Astrocyte (in vitro differentiated cells and primary cell): ENCODE measurements around the gene FNDC3B. TPM values are rescaled to one million over a fixed set of nuclear protein-coding genes. Genes with fewer than 3 reads are reported as not detected.
A peak's percentile ranks its signal among the peaks of the same experiment; 100 is the strongest.

Experiments
- DNase-seq: peaks from one replicate; pipeline ENCODE4 v3.0.0-alpha.2; 2010; ENCODE audit warnings: low read depth
- FAIRE-seq: peaks from 2 replicates; lab custom pipeline; 2011; peaks lifted over from hg19 to GRCh38; lab: Jason Lieb, UNC
- H2AFZ ChIP-seq: 2 replicates; pipeline ENCODE4 v1.6.0; 2012; ENCODE audit warnings: low read depth, low read length, inconsistent platforms
- H3K27ac ChIP-seq: 2 replicates; pipeline ENCODE4 v1.5.1; 2011; ENCODE audit warnings: low read depth, low read length, inconsistent platforms
- H3K27me3 ChIP-seq: 2 replicates; pipeline ENCODE4 v1.6.0; 2011; ENCODE audit warnings: low read length, inconsistent platforms; ENCODE audit not compliant: insufficient read depth
- H3K36me3 ChIP-seq: 2 replicates; pipeline ENCODE4 v1.5.1; 2011; ENCODE audit warnings: low read length, inconsistent platforms; ENCODE audit not compliant: insufficient read depth
- H3K4me1 ChIP-seq: 2 replicates; pipeline ENCODE4 v1.5.1; 2011; ENCODE audit warnings: low read length, inconsistent platforms; ENCODE audit not compliant: insufficient read depth
- H3K4me2 ChIP-seq: 2 replicates; pipeline ENCODE4 v1.6.0; 2012; ENCODE audit warnings: low read length, inconsistent platforms
- H3K4me3 ChIP-seq: 2 replicates; pipeline ENCODE4 v1.5.1; 2011; ENCODE audit warnings: low read depth, mild to moderate bottlenecking, low read length, inconsistent platforms; ENCODE audit not compliant: insufficient read depth
- H3K79me2 ChIP-seq: 2 replicates; pipeline ENCODE4 v1.6.0; 2012; ENCODE audit warnings: mild to moderate bottlenecking, low read length, inconsistent platforms; ENCODE audit not compliant: insufficient read depth
- H3K9ac ChIP-seq: 2 replicates; pipeline ENCODE4 v1.6.0; 2012; ENCODE audit warnings: mild to moderate bottlenecking, low read length, inconsistent platforms
- H3K9me3 ChIP-seq: 2 replicates; pipeline ENCODE4 v1.5.1; 2012; ENCODE audit warnings: low read depth, mild to moderate bottlenecking, low read length, inconsistent platforms; ENCODE audit not compliant: insufficient read depth
- H4K20me1 ChIP-seq: 2 replicates; pipeline ENCODE4 v1.6.0; 2012; ENCODE audit warnings: low read length, inconsistent platforms; ENCODE audit not compliant: insufficient read depth
- H3K27ac Mint-ChIP-seq: one replicate; pipeline ENCODE4 v1.8.0; 2021; ENCODE audit warnings: mild to moderate bottlenecking, mixed read lengths; ENCODE audit not compliant: unreplicated experiment
- H3K27me3 Mint-ChIP-seq: one replicate; pipeline ENCODE4 v1.8.0; 2021; ENCODE audit warnings: low read depth, mixed read lengths; ENCODE audit not compliant: unreplicated experiment
- H3K36me3 Mint-ChIP-seq: one replicate; pipeline ENCODE4 v1.8.0; 2021; ENCODE audit warnings: low read depth, mixed read lengths; ENCODE audit not compliant: unreplicated experiment
- H3K4me1 Mint-ChIP-seq: one replicate; pipeline ENCODE4 v1.8.0; 2021; ENCODE audit warnings: low read depth, mixed read lengths; ENCODE audit not compliant: unreplicated experiment
- H3K4me3 Mint-ChIP-seq: one replicate; pipeline ENCODE4 v1.8.0; 2021; ENCODE audit warnings: mild to moderate bottlenecking, moderate library complexity, mixed read lengths; ENCODE audit not compliant: unreplicated experiment
- H3K9me3 Mint-ChIP-seq: one replicate; pipeline ENCODE4 v1.8.0; 2021; ENCODE audit warnings: mild to moderate bottlenecking, mixed read lengths; ENCODE audit not compliant: unreplicated experiment
- CTCF ChIP-seq: IDR thresholded peaks from 2 replicates; pipeline ENCODE4 v1.5.1; 2011; ENCODE audit warnings: low read depth, mild to moderate bottlenecking, inconsistent platforms, low read length, moderate library complexity; ENCODE audit not compliant: insufficient read depth
- EZH2 ChIP-seq: IDR thresholded peaks from 2 replicates; pipeline ENCODE4 v1.6.1; 2012; ENCODE audit warnings: mild to moderate bottlenecking, low read length, inconsistent platforms; ENCODE audit not compliant: insufficient read depth
- total RNA-seq: library from RNA; stranded (reverse); gene quantifications from 2 replicates; pipeline ENCODE4 v1.2.1, GENCODE V29; 2021

The FNDC3B gene
- total RNA-seq, 1 donor from 2014 or later, result 327 TPM

- DNase-seq (no peak), FAIRE-seq (no peak)
- Mint-ChIP-seq H3K27me3 (no peaks in the 10 kb centered on the region), H3K36me3 (peaks cover 8% of the 10 kb centered on the region), H3K4me3 (peak overlapping the region; percentile 47), H3K27ac (peak overlapping the region; percentile 84), H3K4me1 (peaks cover 81% of the 10 kb centered on the region), H3K9me3 (no peaks in the 10 kb centered on the region)
- Histone ChIP-seq H3K79me2 (peaks cover 98% of the 10 kb centered on the region), H3K4me2 (peak overlapping the region; percentile 25), H2AFZ (no peak overlapping the region), H3K27me3 (no peaks in the 10 kb centered on the region), H3K9ac (peak overlapping the region; percentile 7), H3K27ac (no peak overlapping the region), H3K9me3 (no peaks in the 10 kb centered on the region), H3K4me3 (no peak overlapping the region), H4K20me1 (peaks cover 85% of the 10 kb centered on the region), H3K4me1 (peaks cover 26% of the 10 kb centered on the region), H3K36me3 (no peaks in the 10 kb centered on the region)
- TF ChIP-seq EZH2 (no peak), CTCF (no peak)
Measured at GRCh38 chr3:172175254-172175599, 135.8 kb downstream of the FNDC3B start.

GRCh38 chr3:172176061-172176770 is 136.8 kb downstream of the FNDC3B start:
- TF ChIP-seq EZH2 (no peak), CTCF (no peak)
- no peaks in the 10 kb centered on the region for H3K27me3 Mint-ChIP-seq
- H3K4me3 Mint-ChIP-seq, result peak overlapping the region; percentile 18
- DNase-seq (no peak), FAIRE-seq (no peak)
- Histone ChIP-seq H3K4me2 (no peak overlapping the region), H3K27me3 (no peaks in the 10 kb centered on the region), H3K9ac (no peak overlapping the region), H2AFZ (no peak overlapping the region), H3K79me2 (peaks cover 98% of the 10 kb centered on the region), H3K4me1 (peaks cover 23% of the 10 kb centered on the region), H3K4me3 (no peak overlapping the region), H3K36me3 (no peaks in the 10 kb centered on the region), H3K9me3 (no peaks in the 10 kb centered on the region), H3K27ac (no peak overlapping the region), H4K20me1 (peaks cover 85% of the 10 kb centered on the region)
- H3K9me3 Mint-ChIP-seq, result no peaks in the 10 kb centered on the region
- H3K36me3 Mint-ChIP-seq, result peaks cover 8% of the 10 kb centered on the region
- H3K27ac Mint-ChIP-seq, result peak overlapping the region; percentile 13
- H3K4me1 Mint-ChIP-seq, result peaks cover 78% of the 10 kb centered on the region

- Mint-ChIP-seq H3K27ac (peak overlapping the region; percentile 13), H3K36me3 (peaks cover 11% of the 10 kb centered on the region), H3K4me3 (peak overlapping the region; percentile 18), H3K9me3 (no peaks in the 10 kb centered on the region), H3K27me3 (no peaks in the 10 kb centered on the region), H3K4me1 (peaks cover 73% of the 10 kb centered on the region)
- Histone ChIP-seq H3K4me1 (peaks cover 22% of the 10 kb centered on the region), H2AFZ (no peak overlapping the region), H3K27me3 (no peaks in the 10 kb centered on the region), H3K36me3 (no peaks in the 10 kb centered on the region), H3K4me2 (no peak overlapping the region), H3K9me3 (no peaks in the 10 kb centered on the region), H3K4me3 (no peak overlapping the region), H3K9ac (no peak overlapping the region), H3K79me2 (peaks cover 97% of the 10 kb centered on the region), H3K27ac (peak overlapping the region; percentile 7), H4K20me1 (peaks cover 84% of the 10 kb centered on the region)
- peak; percentile 58 for FAIRE-seq
- TF ChIP-seq CTCF (no peak), EZH2 (no peak)
- DNase-seq, result peak; percentile 83
Measured at GRCh38 chr3:172177046-172177445, 137.7 kb downstream of the FNDC3B start.
